ENCODE measurements around the gene C15orf40. TPM values are rescaled to one million over a fixed set of nuclear protein-coding genes. Genes with fewer than 3 reads are reported as not detected.

The C15orf40 gene
- total and polyA plus RNA-seq, 9 of the 15 experiments (the other 6 are each of a cell fraction or from before 2014, with no cell fraction given) = 15.9 to 52.0 (median 27.0) TPM

DNA sequence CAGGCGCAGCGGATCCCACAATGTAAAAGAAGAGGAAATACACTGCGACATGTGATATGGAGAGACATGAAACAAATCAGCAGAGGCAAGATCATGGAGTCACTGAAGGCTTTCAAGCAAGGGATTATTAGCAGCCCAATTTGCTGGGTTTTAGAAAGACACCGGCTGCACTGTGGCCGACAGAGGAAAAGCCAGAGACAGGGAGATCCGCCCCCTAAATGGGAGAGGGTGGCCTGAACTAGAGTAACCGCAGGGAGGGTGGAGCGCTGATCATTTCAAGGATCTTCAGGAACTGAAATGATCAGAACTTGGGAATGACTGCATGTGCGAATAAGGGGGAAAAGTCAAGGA, 612 bp upstream of the C15orf40 start (continued):
- TF ChIP-seq TEAD2 (tag; IDR thresholded peaks at IDR 0.05) = 0 out of 2 replicates have a peak, but pooled peaks have one; percentile 43
- TF ChIP-seq THRAP3 (IDR thresholded peaks at IDR 0.05; ENCODE audit: borderline replicate concordance) = no peak
- 0 out of 2 replicates have a peak, but pooled peaks have one; percentile 30 for TF ChIP-seq ZNF41 (CRISPR knock-in tag; conservative IDR thresholded peaks at IDR 0.05)
- 0 out of 2 replicates have a peak, but pooled peaks have one; percentile 11 for TF ChIP-seq DPF2 (IDR thresholded peaks at IDR 0.05)
- TF ChIP-seq KAT2B (IDR thresholded peaks at IDR 0.05; ENCODE audit: low read depth, low read length) = peak; percentile 38
- no peak; the same call in 1 of the 2 replicates for TF ChIP-seq SP1 (CRISPR knock-in tag; IDR thresholded peaks at IDR 0.05)
- TF ChIP-seq CREM (IDR thresholded peaks at IDR 0.05; ENCODE audit: low read depth) = no peak
- TF ChIP-seq RHOXF2B (CRISPR knock-in tag; conservative IDR thresholded peaks at IDR 0.05) = 0 out of 2 replicates have a peak, but pooled peaks have one; percentile 23
- TF ChIP-seq NR4A1 (CRISPR knock-in tag; IDR thresholded peaks at IDR 0.05) = no peak
- 0 out of 2 replicates have a peak, but pooled peaks have one; percentile 16 for TF ChIP-seq NR4A1 (tag; IDR thresholded peaks at IDR 0.05)
- no peak for TF ChIP-seq FOXA1 (IDR thresholded peaks at IDR 0.05; ENCODE audit: borderline replicate concordance)
- TF ChIP-seq PBX2 (CRISPR knock-in tag; IDR thresholded peaks at IDR 0.05; ENCODE audit: low read depth) = no peak
- 0 out of 2 replicates have a peak, but pooled peaks have one; percentile 9 for TF ChIP-seq PBX2 (tag; conservative IDR thresholded peaks at IDR 0.05; ENCODE audit: low read depth)
- TF ChIP-seq TAF7 (tag; IDR thresholded peaks at IDR 0.05) = no peak
- TF ChIP-seq, protein P1, sequence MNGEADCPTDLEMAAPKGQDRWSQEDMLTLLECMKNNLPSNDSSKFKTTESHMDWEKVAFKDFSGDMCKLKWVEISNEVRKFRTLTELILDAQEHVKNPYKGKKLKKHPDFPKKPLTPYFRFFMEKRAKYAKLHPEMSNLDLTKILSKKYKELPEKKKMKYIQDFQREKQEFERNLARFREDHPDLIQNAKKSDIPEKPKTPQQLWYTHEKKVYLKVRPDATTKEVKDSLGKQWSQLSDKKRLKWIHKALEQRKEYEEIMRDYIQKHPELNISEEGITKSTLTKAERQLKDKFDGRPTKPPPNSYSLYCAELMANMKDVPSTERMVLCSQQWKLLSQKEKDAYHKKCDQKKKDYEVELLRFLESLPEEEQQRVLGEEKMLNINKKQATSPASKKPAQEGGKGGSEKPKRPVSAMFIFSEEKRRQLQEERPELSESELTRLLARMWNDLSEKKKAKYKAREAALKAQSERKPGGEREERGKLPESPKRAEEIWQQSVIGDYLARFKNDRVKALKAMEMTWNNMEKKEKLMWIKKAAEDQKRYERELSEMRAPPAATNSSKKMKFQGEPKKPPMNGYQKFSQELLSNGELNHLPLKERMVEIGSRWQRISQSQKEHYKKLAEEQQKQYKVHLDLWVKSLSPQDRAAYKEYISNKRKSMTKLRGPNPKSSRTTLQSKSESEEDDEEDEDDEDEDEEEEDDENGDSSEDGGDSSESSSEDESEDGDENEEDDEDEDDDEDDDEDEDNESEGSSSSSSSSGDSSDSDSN (IDR thresholded peaks at IDR 0.05; ENCODE audit: borderline replicate concordance in 1 of 2, low read depth in 2 of 2, low read length in 2 of 2) = 0 out of 4 replicates have a peak, but pooled peaks of 1 of the 2 experiments have one; percentile 4
- TF ChIP-seq HES1 (IDR thresholded peaks at IDR 0.05; ENCODE audit: low read depth) = no peak
- TF ChIP-seq KLF13 (tag; IDR thresholded peaks at IDR 0.05; ENCODE audit: borderline replicate concordance, low read depth) = peak; percentile 20; the same call in 1 of the 2 replicates
- TF ChIP-seq, protein P2, sequence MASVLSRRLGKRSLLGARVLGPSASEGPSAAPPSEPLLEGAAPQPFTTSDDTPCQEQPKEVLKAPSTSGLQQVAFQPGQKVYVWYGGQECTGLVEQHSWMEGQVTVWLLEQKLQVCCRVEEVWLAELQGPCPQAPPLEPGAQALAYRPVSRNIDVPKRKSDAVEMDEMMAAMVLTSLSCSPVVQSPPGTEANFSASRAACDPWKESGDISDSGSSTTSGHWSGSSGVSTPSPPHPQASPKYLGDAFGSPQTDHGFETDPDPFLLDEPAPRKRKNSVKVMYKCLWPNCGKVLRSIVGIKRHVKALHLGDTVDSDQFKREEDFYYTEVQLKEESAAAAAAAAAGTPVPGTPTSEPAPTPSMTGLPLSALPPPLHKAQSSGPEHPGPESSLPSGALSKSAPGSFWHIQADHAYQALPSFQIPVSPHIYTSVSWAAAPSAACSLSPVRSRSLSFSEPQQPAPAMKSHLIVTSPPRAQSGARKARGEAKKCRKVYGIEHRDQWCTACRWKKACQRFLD (CRISPR knock-in tag; IDR thresholded peaks at IDR 0.05) = peak; percentile 65; the same call in 1 of the 2 replicates
- TF ChIP-seq NFIC (IDR thresholded peaks at IDR 0.05) = no peak
- TF ChIP-seq GATA2 (CRISPR knock-in tag; IDR thresholded peaks at IDR 0.05) = 0 out of 2 replicates have a peak, but pooled peaks have one; percentile 34
- peak; percentile 63; the same call in 1 of the 2 replicates for TF ChIP-seq L3MBTL2 (IDR thresholded peaks at IDR 0.05)

Data from K562 (cell line).